ENCODE data around the gene PGBD5.

Gene PGBD5

GRCh38 chr1:230345139-230345885 is 80.8 kb downstream of the PGBD5 start:
- no peak overlapping the region for H3K4me3 ChIP-seq (ENCODE audit: low read depth, low read length)
- TF ChIP-seq CTCF (IDR thresholded peaks at IDR 0.05; ENCODE audit: low read depth, low read length), result no peak
- DNase-seq (ENCODE audit: low read depth, low spot score), result no peak
- in situ Hi-C loops (cut with HindIII; ENCODE audit: low sequenced_read_pairs), result no loop called here

- no peak for TF ChIP-seq CTCF (IDR thresholded peaks at IDR 0.05; ENCODE audit: low read depth, low read length)
- H3K4me3 ChIP-seq (ENCODE audit: low read depth, low read length), result no peak overlapping the region
- no peak for DNase-seq (ENCODE audit: low read depth, low spot score)
- in situ Hi-C loops (cut with HindIII; ENCODE audit: low sequenced_read_pairs), result no loop called here
Measured at GRCh38 chr1:230342699-230343098, 83.4 kb downstream of the PGBD5 start.

- in situ Hi-C loops (cut with HindIII; ENCODE audit: low sequenced_read_pairs), result no loop called here
- no peak for TF ChIP-seq CTCF (IDR thresholded peaks at IDR 0.05; ENCODE audit: low read depth, low read length)
- no peak overlapping the region for H3K4me3 ChIP-seq (ENCODE audit: low read depth, low read length)
- no peak for DNase-seq (ENCODE audit: low read depth, low spot score)
Measured at GRCh38 chr1:230342019-230342418, 84.1 kb downstream of the PGBD5 start.

GRCh38 chr1:230341162-230341546 is 85.0 kb downstream of the PGBD5 start:
- in situ Hi-C loops (cut with HindIII; ENCODE audit: low sequenced_read_pairs), result no loop called here
- TF ChIP-seq CTCF (IDR thresholded peaks at IDR 0.05; ENCODE audit: low read depth, low read length), result no peak
- H3K4me3 ChIP-seq (ENCODE audit: low read depth, low read length), result no peak overlapping the region
- DNase-seq (ENCODE audit: low read depth, low spot score), result no peak

GRCh38 chr1:230340526-230341161 is 85.5 kb downstream of the PGBD5 start:
- no peak for TF ChIP-seq CTCF (IDR thresholded peaks at IDR 0.05; ENCODE audit: low read depth, low read length)
- no peak for DNase-seq (ENCODE audit: low read depth, low spot score)
- H3K4me3 ChIP-seq (ENCODE audit: low read depth, low read length), result no peak overlapping the region
- in situ Hi-C loops (cut with HindIII; ENCODE audit: low sequenced_read_pairs), result no loop called here

- TF ChIP-seq CTCF (IDR thresholded peaks at IDR 0.05; ENCODE audit: low read depth, low read length), result no peak
- in situ Hi-C loops (cut with HindIII; ENCODE audit: low sequenced_read_pairs), result no loop called here
- H3K4me3 ChIP-seq (ENCODE audit: low read depth, low read length), result no peak overlapping the region
- DNase-seq (ENCODE audit: low read depth, low spot score), result no peak
Measured at GRCh38 chr1:230339033-230339432, 87.1 kb downstream of the PGBD5 start.

Measured in astrocyte of the spinal cord (primary cell).